DND-41 (cell line): ENCODE results near the gene MED6.

Experiments
- ATAC-seq: fragments of 200-7000 bp; cut with Tn5 transposase; 3 replicates; pipeline ENCODE4 v1.9.1; 2021; ENCODE audit warnings: low read depth; ENCODE audit not compliant: insufficient read depth
- DNase-seq: peaks from one replicate; pipeline ENCODE4 v3.0.0-alpha.2; 2020
- H2AFZ ChIP-seq: 2 replicates; pipeline ENCODE4 v1.6.0; 2012; ENCODE audit warnings: low read depth, low read length
- H3K27ac ChIP-seq: 2 replicates; pipeline ENCODE4 v1.5.1; 2012; ENCODE audit warnings: low read length, inconsistent platforms
- H3K27me3 ChIP-seq: fragments of 200-600 bp; sonication (generic); 2 replicates; pipeline ENCODE4 v1.6.0; 2012; ENCODE audit warnings: low read length, mild to moderate bottlenecking, inconsistent platforms; ENCODE audit not compliant: insufficient read depth, poor library complexity
- H3K36me3 ChIP-seq: 2 replicates; pipeline ENCODE4 v1.5.1; 2012; ENCODE audit warnings: low read length, inconsistent platforms; ENCODE audit not compliant: insufficient read depth
- H3K4me1 ChIP-seq: 2 replicates; pipeline ENCODE4 v1.5.1; 2012; ENCODE audit warnings: mild to moderate bottlenecking, low read length; ENCODE audit not compliant: insufficient read depth
- H3K4me2 ChIP-seq: 2 replicates; pipeline ENCODE4 v1.6.0; 2012; ENCODE audit warnings: mild to moderate bottlenecking, moderate library complexity, low read length, inconsistent platforms; ENCODE audit not compliant: insufficient read depth
- H3K4me3 ChIP-seq, 2 experiments: fragments of 200-600 bp in 1 of 2; shearing (Covaris generic) in 1 of 2; 2 replicates each; pipeline ENCODE4 v1.5.1; 2012 to 2016; ENCODE audit warnings: inconsistent platforms in 2 of 2, low read length in 2 of 2, mild to moderate bottlenecking in 2 of 2, low read depth in 1 of 2, moderate library complexity in 1 of 2
- H3K79me2 ChIP-seq: 2 replicates; pipeline ENCODE4 v1.6.0; 2012; ENCODE audit warnings: low read length, inconsistent platforms; ENCODE audit not compliant: insufficient read depth
- H3K9ac ChIP-seq: 2 replicates; pipeline ENCODE4 v1.6.0; 2012; ENCODE audit warnings: low read depth, mild to moderate bottlenecking, inconsistent platforms, low read length, moderate library complexity
- H3K9me3 ChIP-seq: 2 replicates; pipeline ENCODE4 v1.5.1; 2012; ENCODE audit warnings: low read length, moderate library complexity, mild to moderate bottlenecking, inconsistent platforms; ENCODE audit not compliant: insufficient read depth, severe bottlenecking
- H4K20me1 ChIP-seq: 2 replicates; pipeline ENCODE4 v1.6.0; 2012; ENCODE audit warnings: low read length; ENCODE audit not compliant: insufficient read depth
- CTCF ChIP-seq: IDR thresholded peaks from 2 replicates; pipeline ENCODE4 v1.5.1; 2012; ENCODE audit warnings: borderline replicate concordance, low read length, moderate library complexity, mild to moderate bottlenecking; ENCODE audit not compliant: poor library complexity, severe bottlenecking; ENCODE audit errors: extremely low read depth
- EZH2 ChIP-seq: IDR thresholded peaks from 3 replicates; pipeline ENCODE4 v1.6.1; 2012; ENCODE audit warnings: borderline replicate concordance, low read depth, mild to moderate bottlenecking, moderate library complexity, low read length, inconsistent platforms; ENCODE audit not compliant: severe bottlenecking

MED6 gene

GRCh38 chr14:70635971-70636595, 35.6 kb upstream of the MED6 start:
- peaks cover 5% of the 10 kb centered on the region for H3K4me1 ChIP-seq
- peaks cover 42% of the 10 kb centered on the region for H3K27me3 ChIP-seq
- H3K9me3 ChIP-seq = no peaks in the 10 kb centered on the region
- no peak for ATAC-seq
- H4K20me1 ChIP-seq = peaks cover 2% of the 10 kb centered on the region; the same call in 1 of the 2 replicates
- H3K79me2 ChIP-seq = no peaks in the 10 kb centered on the region
- no peak overlapping the region for H2AFZ ChIP-seq
- no peaks in the 10 kb centered on the region for H3K36me3 ChIP-seq
- DNase-seq = no peak
- no peak overlapping the region for H3K4me2 ChIP-seq
- no peak overlapping the region for H3K9ac ChIP-seq
- TF ChIP-seq CTCF (no peak), EZH2 (no peak)
- H3K4me3 ChIP-seq = no peak overlapping the region
- no peak overlapping the region for H3K27ac ChIP-seq

GRCh38 chr14:70631948-70632347, 31.5 kb upstream of the MED6 start:
- Histone ChIP-seq H2AFZ (no peak overlapping the region), H3K36me3 (no peaks in the 10 kb centered on the region)
- TF ChIP-seq EZH2 (no peak), CTCF (no peak)

GRCh38 chr14:70624972-70625371, 24.5 kb upstream of the MED6 start:
- Histone ChIP-seq H3K27me3 (peaks cover 6% of the 10 kb centered on the region), H3K36me3 (no peaks in the 10 kb centered on the region), H4K20me1 (no peaks in the 10 kb centered on the region), H3K9me3 (no peaks in the 10 kb centered on the region), H3K27ac (no peak overlapping the region), H3K4me2 (no peak overlapping the region), H3K79me2 (no peaks in the 10 kb centered on the region), H2AFZ (no peak overlapping the region), H3K4me3 (no peak overlapping the region), H3K4me1 (no peaks in the 10 kb centered on the region), H3K9ac (no peak overlapping the region)
- no peak for TF ChIP-seq CTCF
- TF ChIP-seq EZH2 = no peak
- DNase-seq (no peak), ATAC-seq (no peak)

More at GRCh38 chr14:70631948-70632347, 31.5 kb upstream of the MED6 start:
- H3K9ac ChIP-seq = no peak overlapping the region
- H3K79me2 ChIP-seq = no peaks in the 10 kb centered on the region
- ATAC-seq = no peak
- H4K20me1 ChIP-seq = no peaks in the 10 kb centered on the region
- no peak for DNase-seq
- H3K9me3 ChIP-seq = no peaks in the 10 kb centered on the region
- H3K4me1 ChIP-seq = no peaks in the 10 kb centered on the region
- no peak overlapping the region for H3K4me2 ChIP-seq
- H3K27ac ChIP-seq = no peak overlapping the region
- peaks cover 15% of the 10 kb centered on the region for H3K27me3 ChIP-seq
- no peak overlapping the region for H3K4me3 ChIP-seq
